DMS153 treated with DMSO at 0.1 percent for 48 hours (cell line): ENCODE results near the gene RAB36.

Source experiments
- DNase-seq: peaks from one replicate; lab custom pipeline; 2025; ENCODE audit not compliant: unreplicated experiment; lab: John Stamatoyannopoulos, UW

Gene RAB36

GRCh38 chr22:23157560-23158515 is 12.6 kb downstream of the RAB36 start:
- DNase-seq, result no peak

- no peak for DNase-seq
Observed at GRCh38 chr22:23158516-23159290, 13.4 kb downstream of the RAB36 start.

GRCh38 chr22:23159291-23159630 is 14.0 kb downstream of the RAB36 start:
- DNase-seq, result no peak

DNA sequence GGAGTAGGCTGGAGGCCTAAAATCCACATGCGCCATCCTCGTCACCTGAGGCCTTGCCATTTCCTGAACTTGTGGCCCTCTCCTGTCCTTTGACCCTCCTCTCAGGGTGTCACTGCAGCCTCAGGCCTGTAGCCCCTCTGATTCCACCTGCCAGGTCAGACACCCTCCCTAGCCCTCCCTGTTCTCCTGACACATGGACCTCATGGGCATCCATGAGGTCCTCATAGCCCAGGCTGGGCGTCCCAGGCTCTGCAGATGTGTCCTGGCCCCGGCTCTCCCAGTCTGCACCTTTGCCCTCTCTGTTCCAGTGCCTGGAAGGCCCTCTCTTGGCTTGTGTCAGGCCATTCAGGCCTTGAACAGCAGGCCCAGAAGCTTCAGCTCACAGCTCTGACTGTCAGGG is 15.8 kb downstream of the RAB36 start:
- DNase-seq, result no peak

DNA sequence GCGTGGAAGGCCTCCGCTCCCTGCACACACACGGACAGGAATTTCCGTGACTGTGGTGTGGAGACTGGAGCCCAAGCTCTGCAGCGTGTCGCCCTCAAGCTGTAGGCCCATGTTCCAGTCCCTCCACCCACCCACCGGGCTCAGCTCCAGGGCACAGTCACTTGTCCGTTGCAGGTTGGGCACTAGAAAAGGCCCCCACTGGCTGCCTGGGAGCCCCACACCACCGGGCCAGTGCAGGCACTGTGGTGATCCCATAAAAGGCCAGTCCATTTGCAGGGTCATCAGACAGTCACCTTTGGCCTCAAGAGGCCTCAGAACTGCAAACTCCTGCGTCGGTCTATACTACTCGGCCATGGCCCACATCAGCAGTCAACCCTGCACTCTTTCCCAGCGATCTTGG is 16.3 kb downstream of the RAB36 start:
- no peak for DNase-seq

DNA sequence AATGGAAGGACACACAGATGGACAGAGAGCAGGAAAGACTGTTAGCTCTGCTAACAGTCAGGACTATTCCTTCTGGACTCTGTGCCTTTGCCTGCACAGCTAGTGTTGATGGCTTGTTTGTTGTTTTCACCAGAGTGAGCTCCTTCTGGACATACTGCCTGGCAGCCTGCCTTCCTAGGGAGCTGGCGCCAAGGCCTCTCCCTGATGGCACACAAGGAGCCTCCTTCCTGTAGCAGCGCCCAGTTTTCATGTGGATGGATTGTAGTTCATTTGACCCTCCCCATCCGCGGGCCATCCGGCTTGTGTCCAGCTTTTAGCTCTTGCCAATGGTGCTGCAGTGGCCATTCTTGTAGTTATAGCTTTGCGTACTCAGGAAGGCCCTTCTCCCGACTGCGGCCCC is 18.4 kb downstream of the RAB36 start:
- DNase-seq, result no peak

DNA sequence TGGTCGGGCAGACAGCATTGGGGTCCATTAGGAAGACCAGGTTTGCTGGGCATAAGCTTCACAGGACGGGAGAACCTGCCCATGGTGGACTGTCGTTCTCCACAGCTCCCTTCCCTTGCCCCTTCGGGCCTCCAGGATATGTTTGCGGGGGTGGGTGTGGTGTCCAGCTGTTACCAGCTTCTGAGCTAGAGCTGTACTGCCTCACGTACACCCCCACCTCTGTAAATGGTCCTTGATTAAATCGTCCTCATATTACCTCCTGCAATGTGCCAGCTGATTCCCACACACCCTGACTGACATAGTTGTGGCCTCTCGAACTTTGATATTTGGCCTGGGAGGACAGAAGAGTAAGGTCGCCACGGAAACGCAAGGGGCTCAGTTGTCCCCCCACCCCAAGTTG is 18.8 kb downstream of the RAB36 start:
- no peak for DNase-seq

- no peak for DNase-seq
Observed at GRCh38 chr22:23166042-23166831, 21.0 kb downstream of the RAB36 start.

DNA sequence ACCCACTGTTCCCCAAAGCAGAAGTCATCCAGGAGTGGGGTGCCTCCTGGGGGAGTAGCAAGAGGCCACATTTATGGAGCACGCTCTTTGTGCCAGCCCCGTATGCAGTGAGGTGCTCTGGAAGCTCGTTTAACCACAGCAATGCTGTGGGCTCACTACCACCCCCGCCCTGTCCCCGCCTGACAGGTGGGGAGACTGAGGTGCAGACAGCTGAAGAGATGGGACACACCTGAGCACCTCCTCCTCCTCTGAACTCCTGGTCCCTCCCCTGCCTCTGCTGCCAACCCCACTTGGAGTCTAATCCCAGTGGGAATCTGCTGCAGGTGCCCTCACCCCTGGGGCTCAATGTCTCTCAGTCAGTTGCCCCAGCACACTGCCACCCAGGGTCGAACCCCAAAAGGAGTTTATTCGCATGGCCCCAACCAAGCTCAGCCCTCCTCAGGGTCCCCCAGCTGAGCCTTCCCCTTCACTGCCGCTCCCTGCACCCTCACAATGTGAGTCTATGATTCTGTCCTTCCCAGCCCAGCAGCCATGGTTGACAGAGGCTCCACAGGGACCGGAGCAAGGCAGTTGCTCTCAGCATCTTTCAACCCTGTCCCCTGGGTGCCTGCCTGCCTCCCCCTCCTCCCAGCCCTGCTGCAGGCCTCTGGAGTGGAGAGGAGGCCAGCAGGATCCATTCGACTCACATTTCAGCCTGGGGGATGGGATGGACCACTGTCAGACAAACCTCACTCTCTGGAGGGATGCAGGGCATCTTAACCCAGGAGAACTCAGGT is 21.8 kb downstream of the RAB36 start:
- DNase-seq, result no peak

- no peak for DNase-seq
Observed at GRCh38 chr22:23168391-23169042, 23.2 kb downstream of the RAB36 start.

DNA sequence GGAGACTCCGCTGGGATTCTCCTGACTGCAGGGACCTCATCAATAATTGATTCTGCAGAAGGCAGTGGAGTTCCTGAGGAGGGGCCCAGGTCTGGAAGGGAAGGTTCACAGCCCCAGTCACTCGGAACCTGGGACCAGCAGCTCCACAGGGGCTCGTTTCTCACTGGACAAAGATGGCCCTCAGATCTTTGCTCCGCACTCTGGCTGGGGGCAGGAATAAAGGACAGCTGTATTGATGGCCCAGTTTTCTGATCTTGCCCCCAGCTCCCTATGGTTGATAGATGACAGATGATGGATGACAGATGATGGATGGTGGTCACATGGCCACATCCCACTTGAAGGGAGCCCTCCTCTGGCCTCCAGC is 23.7 kb downstream of the RAB36 start:
- no peak for DNase-seq

DNA sequence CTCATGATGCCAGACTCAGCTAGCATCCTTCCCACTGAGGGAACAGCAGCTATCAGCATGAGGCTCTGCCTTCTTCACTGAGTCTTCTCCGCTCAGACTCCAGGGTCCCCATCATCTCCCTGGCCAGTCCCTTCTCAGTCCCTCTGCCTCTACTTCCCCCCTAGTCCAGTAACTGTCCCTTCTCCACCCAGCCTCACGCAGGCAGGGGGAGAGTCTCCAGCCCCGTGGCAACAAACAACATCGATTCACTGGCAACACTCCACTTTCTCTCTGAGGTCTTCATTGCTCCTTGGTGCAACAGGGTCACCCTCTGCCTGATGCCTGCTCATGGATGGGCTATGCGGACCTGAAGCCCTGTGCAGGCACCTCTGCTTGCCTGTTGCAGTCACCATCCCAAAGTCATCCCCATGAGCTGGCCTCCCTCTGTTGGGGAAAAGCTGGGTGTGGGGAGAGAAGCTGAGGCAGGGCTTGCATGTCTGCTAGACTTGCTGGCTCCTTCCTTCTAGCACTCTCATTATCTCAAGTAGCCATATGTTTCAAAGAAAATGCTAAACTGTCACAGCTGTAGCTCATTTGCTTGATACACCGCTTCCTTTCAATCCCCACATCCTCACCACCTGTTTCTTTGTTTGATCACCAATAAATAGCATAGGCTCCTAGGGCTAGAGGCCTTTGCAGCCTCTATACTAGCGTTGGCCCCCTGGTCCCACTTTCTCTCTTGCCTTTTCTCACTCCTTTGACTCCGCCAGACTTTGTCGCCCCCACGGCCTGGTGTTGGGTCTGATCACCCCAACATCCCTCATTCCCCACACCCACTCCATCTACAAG is 30.8 kb downstream of the RAB36 start:
- DNase-seq, result no peak

GRCh38 chr22:23176645-23177027 is 31.4 kb downstream of the RAB36 start:
- DNase-seq, result no peak

DNA sequence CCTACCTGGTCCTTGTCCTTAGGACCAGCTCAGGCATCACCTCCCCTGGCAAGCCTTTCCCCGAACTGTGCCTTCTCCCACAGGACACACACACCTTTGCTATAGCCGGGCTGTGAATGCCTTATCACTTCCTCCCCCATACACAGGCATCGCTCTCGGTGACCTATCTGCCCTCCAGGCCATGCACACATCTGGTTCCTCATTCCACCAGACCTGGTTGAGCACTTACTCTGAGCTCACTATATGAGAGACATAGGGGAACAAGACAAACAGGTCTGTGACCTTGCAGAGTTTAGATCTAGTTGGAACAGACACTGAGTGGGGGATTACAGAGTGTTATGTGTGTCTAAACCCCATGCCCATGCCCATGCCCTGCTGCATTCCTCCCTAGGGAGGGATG is 31.9 kb downstream of the RAB36 start:
- no peak for DNase-seq

DNA sequence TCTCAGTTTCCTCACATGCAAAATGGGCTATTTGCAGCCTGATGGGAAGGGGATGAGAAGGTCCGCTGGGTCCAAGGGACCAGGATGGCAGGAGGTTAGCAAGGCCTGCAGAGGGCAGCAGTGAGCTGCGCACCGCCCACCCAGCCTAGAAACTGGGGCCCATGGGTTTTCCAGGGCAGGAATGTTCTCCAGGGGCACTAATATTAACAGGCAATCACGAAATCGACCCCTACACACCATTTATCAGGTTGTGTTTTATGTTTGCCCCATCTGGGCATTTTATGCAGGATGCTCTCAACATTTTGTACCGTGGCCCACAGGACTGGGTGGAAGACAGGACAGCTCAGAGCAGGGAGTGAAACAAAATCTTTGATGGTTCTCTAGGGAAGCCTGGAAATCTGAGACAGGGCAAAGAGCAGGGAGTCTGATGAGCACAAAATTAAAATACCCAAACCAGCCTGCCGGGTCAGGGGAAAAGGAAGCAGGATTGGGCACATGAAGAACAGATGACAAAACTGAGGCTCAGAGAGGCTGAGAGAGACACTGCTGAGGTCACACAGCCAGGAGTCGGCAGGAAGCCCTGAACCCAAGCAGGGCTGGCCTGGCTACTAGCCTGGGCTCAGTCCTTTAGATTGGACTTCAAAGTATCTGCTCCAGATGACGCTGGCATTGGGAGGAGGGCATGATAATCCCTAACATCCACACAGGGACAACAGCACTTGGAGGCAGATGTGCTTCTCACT is 33.4 kb downstream of the RAB36 start:
- DNase-seq, result peak; percentile 61

- DNase-seq, result peak; percentile 21
Observed at GRCh38 chr22:23179381-23180299, 34.4 kb downstream of the RAB36 start.

DNA sequence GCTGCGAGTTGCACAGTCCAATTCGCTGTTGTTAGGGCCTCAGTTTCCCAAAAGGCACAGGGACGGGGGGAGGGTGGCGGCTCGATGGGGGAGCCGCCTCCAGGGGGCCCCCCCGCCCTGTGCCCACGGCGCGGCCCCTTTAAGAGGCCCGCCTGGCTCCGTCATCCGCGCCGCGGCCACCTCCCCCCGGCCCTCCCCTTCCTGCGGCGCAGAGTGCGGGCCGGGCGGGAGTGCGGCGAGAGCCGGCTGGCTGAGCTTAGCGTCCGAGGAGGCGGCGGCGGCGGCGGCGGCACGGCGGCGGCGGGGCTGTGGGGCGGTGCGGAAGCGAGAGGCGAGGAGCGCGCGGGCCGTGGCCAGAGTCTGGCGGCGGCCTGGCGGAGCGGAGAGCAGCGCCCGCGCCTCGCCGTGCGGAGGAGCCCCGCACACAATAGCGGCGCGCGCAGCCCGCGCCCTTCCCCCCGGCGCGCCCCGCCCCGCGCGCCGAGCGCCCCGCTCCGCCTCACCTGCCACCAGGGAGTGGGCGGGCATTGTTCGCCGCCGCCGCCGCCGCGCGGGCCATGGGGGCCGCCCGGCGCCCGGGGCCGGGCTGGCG is 35.1 kb downstream of the RAB36 start, which contains the start of gene BCR:
TSS of gene BCR (plus strand) at position 209 of the 592 bp plus-strand sequence. CDS start 452 bp downstream, outside the sequence.
- no peak for DNase-seq
